ENCODE data around the gene GSK3B.
A peak's percentile ranks its signal among the peaks of the same experiment; 100 is the strongest.

The GSK3B gene

GRCh38 chr3:119809249-119810017 is 284.8 kb downstream of the GSK3B start:
- DNase-seq: peak in 1 of 2 donors; percentile 6

DNA sequence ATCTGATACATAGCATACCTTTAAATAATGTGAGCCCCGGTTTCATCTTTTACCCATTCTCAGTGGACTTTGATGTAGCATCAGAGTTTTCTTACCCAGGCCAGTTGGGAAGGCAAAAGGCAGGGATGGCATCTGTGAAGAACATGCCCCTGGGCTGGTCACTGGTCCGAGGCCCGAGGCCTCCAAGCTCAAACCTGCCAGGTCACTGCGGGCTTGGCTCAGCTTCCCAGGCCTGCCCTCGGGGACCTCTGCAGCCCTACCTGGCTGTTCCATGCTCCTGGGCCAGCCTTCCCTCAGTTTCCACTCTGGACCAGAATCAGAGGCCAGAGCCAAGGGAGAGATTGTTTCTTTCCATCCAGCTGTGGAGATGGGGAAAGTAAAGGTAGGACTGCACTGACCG is 285.4 kb downstream of the GSK3B start:
- no peak for DNase-seq

- DNase-seq: no peak
Measured at GRCh38 chr3:119808244-119808643, 286.0 kb downstream of the GSK3B start.

GRCh38 chr3:119800844-119801243 is 293.4 kb downstream of the GSK3B start:
- no peak for DNase-seq

- DNase-seq: no peak
Measured at GRCh38 chr3:119796785-119797184, 297.5 kb downstream of the GSK3B start.

DNA sequence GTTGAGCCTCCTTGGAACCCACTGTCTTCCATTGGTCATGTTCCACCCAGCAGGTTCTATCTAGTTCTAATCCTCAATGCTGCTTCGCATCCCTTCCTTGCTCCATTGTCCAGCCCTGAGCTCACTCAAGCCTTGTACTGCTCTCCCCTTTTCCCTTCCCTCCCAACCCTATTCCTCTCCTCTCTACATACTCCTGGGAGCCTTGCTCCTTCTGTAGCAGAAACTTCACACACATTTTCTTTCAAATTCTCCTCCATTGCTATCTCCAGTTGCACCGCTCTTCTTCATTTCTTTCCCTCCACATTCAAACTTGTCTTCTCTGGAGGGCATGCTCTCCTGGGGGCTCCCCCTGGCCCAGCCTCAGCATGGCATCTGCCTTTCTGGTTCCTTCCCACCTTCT is 297.9 kb downstream of the GSK3B start:
- no peak for DNase-seq

DNA sequence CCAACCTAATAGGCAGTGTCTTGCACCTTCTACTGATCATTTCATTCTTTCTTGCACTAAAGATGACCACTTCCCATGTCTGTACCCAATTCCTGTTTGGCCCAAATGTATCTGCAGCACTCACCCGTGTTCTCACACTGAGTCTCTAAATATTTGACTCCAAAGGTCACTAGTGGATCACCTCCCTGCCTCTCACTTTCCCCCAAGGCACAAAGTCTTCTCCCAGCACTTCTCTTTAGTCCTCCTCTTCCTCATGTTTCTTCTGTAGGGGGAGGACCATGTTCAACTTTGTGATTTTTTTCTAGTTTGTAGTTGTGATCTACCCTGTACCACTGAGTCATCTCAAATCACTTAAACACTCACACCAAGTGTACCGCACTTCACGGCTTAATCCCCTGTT is 298.4 kb downstream of the GSK3B start:
- DNase-seq: no peak

GRCh38 chr3:119794971-119795612 is 299.2 kb downstream of the GSK3B start:
- DNase-seq: no peak

DNA sequence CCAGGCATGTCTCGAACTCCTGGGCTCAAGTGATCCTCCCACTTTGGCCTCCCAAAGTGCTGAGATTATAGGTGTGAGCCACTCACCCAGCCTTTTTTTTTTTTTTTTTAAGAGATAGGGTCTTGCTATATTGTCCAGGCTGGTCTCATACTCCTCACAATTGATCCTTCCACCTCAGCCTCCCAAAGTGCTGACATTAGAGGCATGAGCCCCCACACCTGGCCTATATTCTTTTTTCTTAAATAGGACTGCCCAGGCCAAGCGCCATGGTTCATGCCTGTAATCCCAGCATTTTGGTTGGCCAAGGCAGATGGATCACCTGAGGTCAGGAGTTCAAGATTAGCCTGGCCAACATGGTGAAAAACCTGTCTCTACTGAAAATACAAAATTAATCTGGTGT is 299.8 kb downstream of the GSK3B start:
- no peak for DNase-seq

GRCh38 chr3:119792270-119792669 is 302.0 kb downstream of the GSK3B start:
- no peak for DNase-seq

GRCh38 chr3:119790369-119790768 is 303.9 kb downstream of the GSK3B start:
- no peak for DNase-seq

- no peak for DNase-seq
Measured at GRCh38 chr3:119786409-119786808, 307.8 kb downstream of the GSK3B start.

DNA sequence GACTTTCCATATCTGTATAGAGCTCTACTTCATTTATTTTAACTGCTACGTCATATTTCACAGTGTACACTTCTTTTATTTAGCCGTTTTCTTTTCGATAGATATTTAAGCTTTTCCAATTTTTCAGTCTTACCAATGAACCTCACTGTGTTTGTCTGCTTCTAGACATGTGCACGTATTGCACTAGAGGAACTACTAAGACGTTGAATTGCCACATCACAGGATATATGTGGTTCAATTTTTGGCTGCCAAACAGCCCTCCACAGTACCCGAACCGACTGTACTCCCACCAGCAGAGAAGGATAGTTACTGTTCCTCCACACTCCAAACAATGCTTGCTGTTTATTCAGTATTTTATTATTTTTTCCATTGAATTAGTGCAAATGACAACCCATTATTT is 310.4 kb downstream of the GSK3B start:
- DNase-seq: no peak

DNA sequence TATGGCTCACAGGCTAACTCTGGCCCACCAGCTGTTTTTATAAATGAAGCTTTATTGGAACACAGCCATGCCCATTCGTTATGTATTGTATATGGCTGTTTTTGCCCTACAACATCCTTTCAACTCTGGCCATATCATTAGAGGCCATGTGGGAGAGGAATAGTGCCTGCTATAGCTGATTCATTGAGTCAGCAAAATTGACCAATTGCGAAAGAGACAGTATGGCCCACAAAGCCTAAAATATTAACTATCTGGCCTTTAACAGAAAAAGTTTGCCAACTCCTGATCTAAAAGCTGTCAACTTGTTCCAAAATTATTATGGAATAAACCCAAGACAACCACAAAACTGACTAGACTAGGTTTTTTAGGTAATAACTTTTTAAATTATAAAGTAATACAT is 311.0 kb downstream of the GSK3B start:
- DNase-seq: no peak

DNA sequence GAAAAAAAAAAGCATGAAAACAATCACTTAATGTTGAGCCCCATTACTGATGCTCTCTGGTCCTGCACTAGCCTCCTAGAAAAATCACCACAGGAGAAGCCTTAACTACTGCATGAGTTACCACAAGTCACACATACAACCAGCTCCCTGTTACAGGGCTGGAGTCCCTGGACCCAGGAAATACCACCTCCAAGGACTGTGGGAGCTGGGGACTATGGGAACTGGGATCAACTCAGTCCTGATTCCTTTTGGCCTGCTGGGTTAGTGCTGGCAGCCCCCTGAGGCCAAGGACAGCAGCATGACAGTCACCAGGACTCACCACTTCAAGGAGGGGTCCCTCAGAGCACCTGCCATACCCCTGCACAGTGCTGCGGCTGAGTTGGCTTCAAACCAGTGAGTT is 311.8 kb downstream of the GSK3B start:
- no peak for DNase-seq

DNA sequence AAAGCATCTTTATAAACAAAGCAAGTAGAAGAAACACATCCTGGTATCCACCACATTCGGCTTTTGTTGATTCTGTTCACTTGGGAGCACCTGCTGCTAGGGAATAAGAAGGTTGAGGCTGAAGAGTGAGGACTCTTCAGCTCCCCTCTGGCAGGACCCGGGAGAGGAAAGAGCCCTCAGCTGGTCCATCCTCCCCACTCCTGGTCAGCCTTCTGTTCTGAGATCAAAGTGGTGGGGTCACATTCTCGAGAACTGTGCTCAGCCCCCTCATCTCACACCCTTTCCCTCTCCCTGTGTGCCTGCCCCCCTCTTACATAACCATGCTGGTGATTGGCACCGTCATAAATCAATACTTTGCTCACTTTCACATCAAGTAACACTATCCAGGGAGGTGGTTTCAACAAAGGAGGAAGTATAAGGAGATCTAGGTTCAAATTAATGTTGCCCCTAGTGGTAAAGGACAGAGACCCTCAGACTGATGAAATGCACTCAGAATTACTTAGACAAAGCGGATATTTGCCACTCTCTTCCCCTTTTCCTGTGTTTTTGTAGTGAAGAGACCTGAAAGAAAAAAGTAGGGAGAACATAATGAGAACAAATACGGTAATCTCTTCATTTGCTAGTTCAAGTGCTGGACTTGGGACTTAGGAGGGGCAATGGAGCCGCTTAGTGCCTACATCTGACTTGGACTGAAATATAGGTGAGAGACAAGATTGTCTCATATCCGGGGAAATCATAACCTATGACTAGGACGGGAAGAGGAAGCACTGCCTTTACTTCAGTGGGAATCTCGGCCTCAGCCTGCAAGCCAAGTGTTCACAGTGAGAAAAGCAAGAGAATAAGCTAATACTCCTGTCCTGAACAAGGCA is 312.7 kb downstream of the GSK3B start, which contains the start of gene NR1I2:
Gene NR1I2, plus strand, starts transcription at position 772 of the 869 bp plus-strand sequence.
- DNase-seq: no peak

DNA sequence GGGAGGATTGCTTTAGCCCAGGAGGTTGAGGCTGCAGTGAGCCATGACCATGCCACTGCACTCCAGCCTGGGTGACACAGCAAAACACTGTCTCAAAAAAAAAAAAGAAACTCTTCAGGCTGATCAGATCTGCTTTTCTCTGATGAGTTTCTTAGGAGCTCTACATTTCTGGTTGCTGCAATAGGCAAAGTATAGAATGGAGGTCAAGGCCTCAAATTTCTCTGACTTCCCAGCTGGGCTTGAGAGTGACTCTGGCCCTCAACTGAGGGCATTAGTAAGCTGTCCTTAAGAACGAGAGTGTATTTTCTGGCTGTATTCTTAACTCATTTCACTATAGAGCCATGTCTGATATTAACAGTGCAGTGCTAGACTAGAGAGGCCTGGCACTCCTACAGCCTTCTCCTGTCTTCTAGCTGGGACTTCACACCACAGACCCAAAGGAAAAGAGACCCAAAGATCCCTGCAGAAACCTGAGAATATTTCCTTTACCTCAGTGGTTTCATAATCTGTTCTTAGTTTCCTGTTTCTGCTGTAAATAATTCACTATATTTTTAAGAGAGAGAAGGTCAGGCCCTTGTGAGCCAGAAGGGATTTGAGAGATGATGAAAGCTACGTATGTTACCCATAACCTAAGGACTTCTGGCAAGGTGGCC is 314.4 kb downstream of the GSK3B start:
- DNase-seq: no peak

DNA sequence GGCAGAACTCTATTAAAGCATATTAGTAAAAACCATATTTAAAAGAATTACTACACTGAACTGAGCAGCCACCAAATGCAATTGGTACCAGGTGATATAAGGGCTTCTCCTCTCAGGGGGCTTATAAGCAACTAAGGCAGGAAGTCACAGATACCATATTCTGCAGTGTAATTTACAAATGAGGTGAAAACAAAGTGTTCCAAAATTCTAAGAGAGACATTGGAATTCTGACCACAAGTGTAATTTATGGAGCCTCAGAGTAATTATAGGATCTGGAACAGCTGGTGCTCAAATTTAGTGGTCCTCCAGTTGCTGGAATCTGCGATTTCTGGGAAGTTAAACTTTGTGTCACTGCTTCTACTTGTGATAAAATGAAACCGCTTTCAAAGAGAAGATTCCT is 315.4 kb downstream of the GSK3B start:
- DNase-seq: no peak

DNA sequence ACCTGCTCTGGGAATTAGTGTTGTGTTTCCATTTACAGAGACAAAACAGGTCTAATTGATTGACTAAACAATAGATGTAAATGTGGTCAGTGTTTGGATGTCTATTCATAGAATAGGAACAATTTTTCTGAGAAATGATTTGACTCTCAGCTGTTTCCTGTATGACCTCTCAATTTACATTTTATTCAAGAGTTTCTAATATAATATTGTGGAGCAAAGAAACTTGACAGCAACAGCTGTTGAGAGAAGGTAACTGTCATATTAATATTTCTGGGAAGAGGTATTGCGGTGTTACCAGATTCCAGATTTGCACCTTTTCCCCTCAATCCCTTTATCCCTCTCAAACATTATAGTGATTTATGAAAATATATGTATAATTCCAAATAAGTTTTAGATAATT is 316.1 kb downstream of the GSK3B start:
- DNase-seq: no peak

DNA sequence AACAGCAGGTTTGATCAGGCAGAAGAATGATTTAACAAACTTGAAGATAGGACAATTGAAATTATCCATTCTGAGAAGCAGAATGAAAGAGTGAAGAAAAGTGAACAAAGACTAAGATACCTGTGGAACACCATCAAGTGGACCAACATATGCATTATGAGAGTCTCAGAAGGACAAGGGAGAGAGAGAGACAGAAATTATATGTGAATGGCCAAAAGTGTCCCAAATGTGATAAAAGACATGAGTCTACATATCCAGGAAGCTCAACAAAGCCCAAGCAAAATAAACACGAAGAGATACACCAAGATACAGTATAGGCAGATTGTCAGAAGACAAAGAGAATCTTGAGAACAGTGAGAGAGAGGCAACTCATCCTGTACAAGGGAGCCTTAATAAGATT is 317.9 kb downstream of the GSK3B start:
- no peak for DNase-seq

DNA sequence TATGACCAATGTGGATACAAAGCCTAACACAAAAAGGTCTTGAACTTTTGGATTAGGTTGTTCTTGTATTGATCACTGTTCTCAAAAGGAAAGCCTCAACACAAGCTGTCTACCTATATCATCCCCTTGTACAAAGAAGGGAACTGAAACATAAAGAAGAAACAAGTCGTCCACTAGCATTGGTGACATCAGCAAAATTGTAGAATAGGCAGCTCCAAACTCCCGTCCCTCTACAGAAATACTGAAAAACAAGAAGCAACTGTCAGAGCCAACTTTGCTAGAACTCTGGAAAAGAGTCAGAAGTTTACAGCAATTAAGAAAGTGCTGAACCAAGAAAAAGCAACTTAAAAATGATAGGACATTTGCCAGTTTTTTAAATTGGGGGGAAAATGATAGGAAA is 319.8 kb downstream of the GSK3B start:
- DNase-seq: no peak
